ENCODE measurements around the gene LIG3.

DNA sequence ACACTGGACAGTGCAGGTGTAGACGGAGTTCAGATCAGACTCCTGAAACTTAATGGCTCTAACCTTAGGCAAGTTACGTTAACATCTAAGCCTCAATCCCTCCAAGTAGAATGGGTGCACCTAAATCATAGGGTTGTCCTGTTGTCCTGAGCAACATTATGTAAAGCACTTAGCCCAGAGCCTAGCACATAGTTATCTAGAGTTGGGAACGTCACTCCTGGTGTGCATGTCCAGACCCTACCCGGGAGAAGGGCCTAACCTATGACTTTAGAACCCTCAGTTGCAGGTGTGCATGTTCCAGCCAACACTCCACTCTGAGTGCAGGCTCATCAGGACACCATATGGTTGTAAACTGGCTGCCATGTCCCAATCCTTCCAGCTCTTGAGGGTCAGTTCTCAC, 26.0 kb downstream of the LIG3 start:
- TF ChIP-seq, protein P1, sequence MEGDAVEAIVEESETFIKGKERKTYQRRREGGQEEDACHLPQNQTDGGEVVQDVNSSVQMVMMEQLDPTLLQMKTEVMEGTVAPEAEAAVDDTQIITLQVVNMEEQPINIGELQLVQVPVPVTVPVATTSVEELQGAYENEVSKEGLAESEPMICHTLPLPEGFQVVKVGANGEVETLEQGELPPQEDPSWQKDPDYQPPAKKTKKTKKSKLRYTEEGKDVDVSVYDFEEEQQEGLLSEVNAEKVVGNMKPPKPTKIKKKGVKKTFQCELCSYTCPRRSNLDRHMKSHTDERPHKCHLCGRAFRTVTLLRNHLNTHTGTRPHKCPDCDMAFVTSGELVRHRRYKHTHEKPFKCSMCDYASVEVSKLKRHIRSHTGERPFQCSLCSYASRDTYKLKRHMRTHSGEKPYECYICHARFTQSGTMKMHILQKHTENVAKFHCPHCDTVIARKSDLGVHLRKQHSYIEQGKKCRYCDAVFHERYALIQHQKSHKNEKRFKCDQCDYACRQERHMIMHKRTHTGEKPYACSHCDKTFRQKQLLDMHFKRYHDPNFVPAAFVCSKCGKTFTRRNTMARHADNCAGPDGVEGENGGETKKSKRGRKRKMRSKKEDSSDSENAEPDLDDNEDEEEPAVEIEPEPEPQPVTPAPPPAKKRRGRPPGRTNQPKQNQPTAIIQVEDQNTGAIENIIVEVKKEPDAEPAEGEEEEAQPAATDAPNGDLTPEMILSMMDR (IDR thresholded peaks at IDR 0.05) = no peak
- TF ChIP-seq POLR2A (IDR thresholded peaks at IDR 0.05) (no peak), POLR2AphosphoS5 (IDR thresholded peaks at IDR 0.05) (no peak)
